Neural crest cell (in vitro differentiated cells): ENCODE results near the gene TERT. TPM values are rescaled to one million over a fixed set of nuclear protein-coding genes. Genes with fewer than 3 reads are reported as not detected.
"Not testable (repeated sequence)": the region's sequence is repeated elsewhere in the genome, so short reads cannot be mapped to it uniquely, and the experiment has no call there.

Experiments
- DNase-seq: peaks from one replicate; pipeline ENCODE4 v3.0.0; 2021; ENCODE audit warnings: low read depth, mixed read lengths, low spot score
- H3K27ac Mint-ChIP-seq: one replicate; pipeline ENCODE4 v1.8.0; 2021; ENCODE audit warnings: mild to moderate bottlenecking, mixed read lengths; ENCODE audit not compliant: unreplicated experiment
- H3K27me3 Mint-ChIP-seq: 2 replicates; pipeline ENCODE4 v1.8.0; 2021; ENCODE audit warnings: low read depth, mild to moderate bottlenecking, mixed read lengths
- H3K36me3 Mint-ChIP-seq: 2 replicates; pipeline ENCODE4 v1.8.0; 2021; ENCODE audit warnings: low read depth, mild to moderate bottlenecking, mixed read lengths
- H3K4me1 Mint-ChIP-seq: 2 replicates; pipeline ENCODE4 v1.8.0; 2021; ENCODE audit warnings: mixed read lengths
- H3K4me3 Mint-ChIP-seq: one replicate; pipeline ENCODE4 v1.8.0; 2021; ENCODE audit warnings: mild to moderate bottlenecking, mixed read lengths
- H3K9me3 Mint-ChIP-seq: 2 replicates; pipeline ENCODE4 v1.8.0; 2021; ENCODE audit warnings: mixed read lengths
- CTCF ChIP-seq: fragments of 200-600 bp; sonication (generic); conservative IDR thresholded peaks from 2 replicates; pipeline ENCODE4 v1.5.0; 2021; ENCODE audit warnings: antibody characterized with exemption, mild to moderate bottlenecking
- total RNA-seq: library from RNA; stranded (reverse); gene quantifications from 2 replicates; pipeline ENCODE4 v1.2.1, GENCODE V29; 2021

Gene TERT
- total RNA-seq, 1 donor from 2014 or later: 5.6 TPM

GRCh38 chr5:1341863-1342262 lies 47.0 kb upstream of the TERT start:
- H3K4me3 Mint-ChIP-seq: peak overlapping the region; percentile 47
- no peak for DNase-seq
- H3K9me3 Mint-ChIP-seq: no peaks in the 10 kb centered on the region

GRCh38 chr5:1339818-1340210 lies 44.9 kb upstream of the TERT start:
- peaks cover 11% of the 10 kb centered on the region for H3K4me1 Mint-ChIP-seq
- H3K27me3 Mint-ChIP-seq, H3K36me3 Mint-ChIP-seq, H3K4me3 Mint-ChIP-seq, H3K9me3 Mint-ChIP-seq, DNase-seq, H3K27ac Mint-ChIP-seq: not testable (repeated sequence)

More at GRCh38 chr5:1341863-1342262, 47.0 kb upstream of the TERT start:
- Mint-ChIP-seq H3K27me3 (no peaks in the 10 kb centered on the region), H3K4me1 (peaks cover 15% of the 10 kb centered on the region), H3K27ac (no peak overlapping the region), H3K36me3 (peaks cover 5% of the 10 kb centered on the region)
- no peak for TF ChIP-seq CTCF

GRCh38 chr5:1339139-1339817 lies 44.4 kb upstream of the TERT start:
- H3K4me1 Mint-ChIP-seq: peaks cover 11% of the 10 kb centered on the region
- H3K4me3 Mint-ChIP-seq, H3K36me3 Mint-ChIP-seq: not testable (repeated sequence)

GRCh38 chr5:1338506-1339070 lies 43.7 kb upstream of the TERT start:
- H3K27ac Mint-ChIP-seq: no peak overlapping the region
- no peaks in the 10 kb centered on the region for H3K9me3 Mint-ChIP-seq
- peaks cover 5% of the 10 kb centered on the region for H3K4me1 Mint-ChIP-seq
- no peak overlapping the region for H3K4me3 Mint-ChIP-seq
- H3K36me3 Mint-ChIP-seq: peaks cover 5% of the 10 kb centered on the region
- DNase-seq: no peak
- H3K27me3 Mint-ChIP-seq: no peaks in the 10 kb centered on the region
- no peak for TF ChIP-seq CTCF

More at GRCh38 chr5:1339139-1339817, 44.4 kb upstream of the TERT start:
- H3K27me3 Mint-ChIP-seq, H3K9me3 Mint-ChIP-seq, H3K27ac Mint-ChIP-seq, DNase-seq: not testable (repeated sequence)

GRCh38 chr5:1338196-1338490 lies 43.3 kb upstream of the TERT start:
- no peak for TF ChIP-seq CTCF
- no peak overlapping the region for H3K27ac Mint-ChIP-seq
- H3K36me3 Mint-ChIP-seq: peaks cover 5% of the 10 kb centered on the region
- no peaks in the 10 kb centered on the region for H3K27me3 Mint-ChIP-seq
- no peaks in the 10 kb centered on the region for H3K9me3 Mint-ChIP-seq
- no peak for DNase-seq
- H3K4me3 Mint-ChIP-seq: no peak overlapping the region
- peaks cover 2% of the 10 kb centered on the region for H3K4me1 Mint-ChIP-seq

GRCh38 chr5:1337489-1338195 lies 42.8 kb upstream of the TERT start:
- Mint-ChIP-seq H3K36me3 (peaks cover 5% of the 10 kb centered on the region), H3K27ac (no peak overlapping the region), H3K9me3 (no peaks in the 10 kb centered on the region), H3K27me3 (no peaks in the 10 kb centered on the region), H3K4me1 (no peaks in the 10 kb centered on the region), H3K4me3 (no peak overlapping the region)
- no peak for TF ChIP-seq CTCF
- DNase-seq: no peak
